HG03521 (cell line): ENCODE measurements around the gene GBP5.
A peak's percentile ranks its signal among the peaks of the same experiment; 100 is the strongest.

Source experiments
- ATAC-seq: cut with Tn5 transposase; IDR thresholded peaks from one replicate; pipeline ENCODE4 v1.9.1; 2021; ENCODE audit warnings: mild to moderate bottlenecking, moderate library complexity; ENCODE audit not compliant: unreplicated experiment

The GBP5 gene, protein sequence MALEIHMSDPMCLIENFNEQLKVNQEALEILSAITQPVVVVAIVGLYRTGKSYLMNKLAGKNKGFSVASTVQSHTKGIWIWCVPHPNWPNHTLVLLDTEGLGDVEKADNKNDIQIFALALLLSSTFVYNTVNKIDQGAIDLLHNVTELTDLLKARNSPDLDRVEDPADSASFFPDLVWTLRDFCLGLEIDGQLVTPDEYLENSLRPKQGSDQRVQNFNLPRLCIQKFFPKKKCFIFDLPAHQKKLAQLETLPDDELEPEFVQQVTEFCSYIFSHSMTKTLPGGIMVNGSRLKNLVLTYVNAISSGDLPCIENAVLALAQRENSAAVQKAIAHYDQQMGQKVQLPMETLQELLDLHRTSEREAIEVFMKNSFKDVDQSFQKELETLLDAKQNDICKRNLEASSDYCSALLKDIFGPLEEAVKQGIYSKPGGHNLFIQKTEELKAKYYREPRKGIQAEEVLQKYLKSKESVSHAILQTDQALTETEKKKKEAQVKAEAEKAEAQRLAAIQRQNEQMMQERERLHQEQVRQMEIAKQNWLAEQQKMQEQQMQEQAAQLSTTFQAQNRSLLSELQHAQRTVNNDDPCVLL

GRCh38 chr1:89272269-89273041, at the start of gene GBP5:
GBP5 (minus strand) TSS chr1:89272860; CDS start chr1:89269555, 3,305 bp downstream.
- ATAC-seq = peak; percentile 80

DNA sequence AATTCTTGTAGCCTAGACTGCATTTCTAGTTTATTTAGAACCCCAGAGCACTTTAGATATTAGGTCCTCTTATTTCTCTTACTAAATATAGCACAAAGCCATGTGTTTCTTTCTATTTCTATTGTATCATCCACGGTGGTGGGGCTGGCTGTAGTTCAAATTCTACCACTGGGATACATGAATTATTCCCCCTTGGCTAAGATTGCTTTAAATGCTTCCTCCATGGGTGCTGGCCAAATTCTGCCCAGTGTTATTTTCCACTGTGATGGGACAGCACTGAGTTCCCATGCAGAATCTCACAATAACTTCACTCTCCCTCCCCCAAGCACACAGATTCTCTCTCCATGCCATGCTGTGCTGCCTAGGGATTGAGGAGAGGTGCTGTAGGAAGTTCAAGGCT, 49.7 kb upstream of the GBP5 start:
- ATAC-seq = no peak

GRCh38 chr1:89312572-89312971, 39.9 kb upstream of the GBP5 start:
- ATAC-seq = no peak

DNA sequence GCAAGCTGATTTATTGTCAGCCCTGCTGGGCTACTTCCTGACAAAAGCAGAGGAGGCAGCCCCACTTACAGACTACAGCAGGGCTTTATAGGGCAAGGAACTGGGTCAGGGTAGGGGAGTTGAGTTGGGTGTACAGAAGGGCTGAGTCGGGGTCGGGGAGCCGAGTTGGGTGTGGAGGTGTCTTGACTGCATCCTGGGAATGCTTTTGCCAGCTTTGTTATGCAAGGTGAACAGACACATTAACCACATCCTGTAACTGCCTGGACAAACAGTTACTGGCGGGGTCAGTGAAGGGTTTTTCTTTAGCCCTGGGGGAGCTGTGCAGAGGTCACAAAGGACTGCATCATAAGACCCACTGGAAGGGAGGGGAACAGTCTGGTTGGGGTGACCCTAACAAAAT, 39.1 kb upstream of the GBP5 start:
- ATAC-seq = no peak

GRCh38 chr1:89310976-89311375, 38.3 kb upstream of the GBP5 start:
- ATAC-seq = no peak

DNA sequence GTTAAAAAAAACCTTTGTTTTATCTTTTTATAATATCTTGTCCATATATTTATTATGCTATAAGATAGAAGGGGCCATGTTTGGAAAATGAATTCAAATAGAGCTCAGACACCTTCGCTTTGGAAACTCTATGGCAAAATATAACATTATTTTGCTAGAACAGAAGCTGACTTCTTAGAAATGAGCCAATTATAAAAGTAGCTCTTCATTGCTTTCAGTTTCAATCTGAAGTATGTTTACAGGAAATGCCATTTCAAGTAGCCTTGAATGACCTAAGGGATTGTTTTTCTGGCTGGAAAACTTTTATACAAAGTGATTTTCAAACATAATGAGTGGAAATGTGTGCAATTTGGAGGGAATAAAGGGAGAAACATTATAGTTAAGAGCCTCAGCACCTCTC, 37.8 kb upstream of the GBP5 start:
- peak; percentile 70 for ATAC-seq

GRCh38 chr1:89309828-89310227, 37.2 kb upstream of the GBP5 start:
- no peak for ATAC-seq

GRCh38 chr1:89306273-89306672, 33.6 kb upstream of the GBP5 start:
- ATAC-seq = no peak

- no peak for ATAC-seq
Measured at GRCh38 chr1:89305493-89305892, 32.8 kb upstream of the GBP5 start.

DNA sequence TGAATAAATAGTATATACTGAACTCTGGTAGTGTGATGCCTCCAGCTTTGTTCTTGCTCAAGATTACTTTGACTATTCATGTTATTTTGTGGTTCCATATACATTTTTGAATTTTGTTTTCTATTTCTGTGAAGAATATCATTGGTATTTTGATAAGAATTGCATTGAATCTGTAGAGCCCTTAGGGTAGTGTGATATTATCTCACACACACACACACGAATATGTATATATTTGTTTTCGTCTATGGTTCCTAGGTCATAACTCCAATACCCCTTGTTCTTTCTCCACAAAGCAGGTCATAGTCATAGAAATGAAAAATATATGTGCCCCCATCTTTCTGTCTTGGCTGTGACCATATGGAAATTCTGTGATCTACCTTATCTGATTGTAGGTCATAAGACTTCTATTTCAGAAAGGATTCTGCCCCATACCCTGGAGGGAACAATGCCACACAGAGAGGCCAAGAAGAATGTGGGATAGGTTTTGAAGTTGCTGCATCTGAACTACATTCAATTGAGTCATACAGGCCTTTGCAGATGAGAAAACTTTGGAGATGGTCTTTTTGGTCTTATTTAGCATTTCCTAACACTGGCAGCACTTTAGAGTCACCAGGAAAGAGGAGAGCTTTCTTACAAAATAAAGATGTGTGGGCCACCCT, 32.0 kb upstream of the GBP5 start:
- no peak for ATAC-seq

- ATAC-seq = no peak
Measured at GRCh38 chr1:89302697-89303332, 30.2 kb upstream of the GBP5 start.

DNA sequence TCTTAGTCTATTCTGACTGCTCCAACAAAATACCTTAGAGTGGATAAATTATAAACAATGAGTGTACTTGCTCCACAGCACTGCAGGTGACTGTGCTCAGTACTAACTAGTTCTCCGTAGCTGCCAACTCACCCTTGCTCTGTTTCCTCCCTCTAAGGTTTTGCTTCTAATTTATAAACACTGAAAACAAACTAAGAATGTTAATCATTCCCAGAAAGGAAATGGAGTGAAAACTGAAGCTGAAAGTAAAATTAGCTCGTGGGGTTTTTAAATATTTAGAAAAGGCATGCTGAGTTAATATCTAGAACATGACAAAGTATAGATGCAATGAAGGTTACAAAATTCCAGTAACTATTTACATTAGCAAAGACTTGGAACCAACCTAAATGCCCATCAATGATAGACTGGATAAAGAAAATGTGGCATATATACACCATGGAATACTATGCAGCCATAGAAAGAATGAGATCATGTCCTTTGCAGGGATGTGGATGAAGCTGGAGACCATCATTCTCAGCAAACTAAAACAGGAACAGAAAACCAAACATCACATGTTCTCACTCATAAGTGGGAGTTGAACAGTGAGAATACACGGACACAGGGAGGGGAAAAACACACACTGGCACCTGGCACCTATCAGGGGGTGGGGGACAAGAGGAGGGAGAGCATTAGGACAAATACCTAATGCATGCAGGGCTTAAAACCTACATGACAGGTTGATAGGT, 27.2 kb upstream of the GBP5 start:
- peak; percentile 81 for ATAC-seq

GRCh38 chr1:89298461-89298860, 25.8 kb upstream of the GBP5 start:
- ATAC-seq = no peak

- ATAC-seq = no peak
Measured at GRCh38 chr1:89295187-89295586, 22.5 kb upstream of the GBP5 start.

DNA sequence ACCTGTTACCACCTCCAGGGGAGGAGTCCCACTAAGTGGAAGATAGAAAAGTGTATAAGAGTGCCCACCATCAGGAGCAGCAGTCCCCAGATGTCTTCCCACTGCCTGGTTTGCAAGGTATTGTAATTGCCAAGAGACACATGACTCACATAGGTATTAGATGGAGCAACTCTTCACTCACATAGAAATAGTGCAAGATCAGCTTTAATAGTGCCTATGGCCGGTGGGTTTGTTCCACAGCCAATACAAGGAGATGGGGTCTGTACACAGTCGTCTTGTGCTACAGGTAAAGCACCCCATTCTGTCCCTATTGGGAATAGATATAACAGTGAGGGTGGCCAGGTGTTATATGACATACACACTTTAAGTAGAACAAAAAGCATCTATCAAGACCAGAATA, 18.6 kb upstream of the GBP5 start:
- ATAC-seq = no peak

- ATAC-seq = no peak
Measured at GRCh38 chr1:89288051-89288340, 15.3 kb upstream of the GBP5 start.

DNA sequence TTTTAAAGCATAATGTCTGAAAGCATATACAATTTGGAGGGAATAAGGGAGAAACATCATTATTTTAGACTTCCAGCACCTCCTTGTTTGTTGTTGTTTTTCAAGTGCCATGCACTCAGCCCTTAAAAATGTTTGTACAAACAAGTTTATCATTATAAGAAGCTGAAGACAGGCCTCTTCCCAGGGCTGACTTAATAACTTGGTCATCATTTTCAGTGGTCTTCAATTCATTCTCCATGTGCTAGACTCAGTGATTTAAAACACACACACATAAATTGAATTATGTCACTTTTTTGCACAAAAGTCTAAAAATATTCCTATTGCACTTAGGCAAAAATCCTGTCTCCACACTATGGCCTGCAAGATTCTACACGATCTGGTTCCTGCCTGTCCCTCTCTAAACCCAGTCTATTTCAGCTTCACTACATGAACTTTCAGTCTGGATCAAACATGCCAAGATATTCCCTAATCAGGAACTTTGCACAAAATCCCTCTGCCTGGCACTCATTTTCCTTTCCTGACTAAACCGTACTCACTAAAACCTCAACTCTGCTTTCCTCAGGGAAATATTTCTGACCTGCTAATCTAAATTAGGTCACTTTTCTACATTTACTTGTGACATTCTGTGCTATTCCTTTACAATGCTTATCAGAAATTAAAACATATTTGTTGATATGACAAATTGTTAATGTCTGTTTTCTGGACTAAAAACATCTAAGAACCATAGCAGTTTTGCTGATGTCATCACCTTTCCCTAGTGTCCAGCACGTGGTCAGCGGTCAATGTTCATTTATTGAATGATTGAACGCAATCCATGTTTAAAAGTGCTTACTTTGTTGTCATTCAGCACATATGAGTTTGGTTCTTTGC, 14.8 kb upstream of the GBP5 start:
- ATAC-seq = peak; percentile 26

- ATAC-seq = peak; percentile 89
Measured at GRCh38 chr1:89286549-89287180, 14.0 kb upstream of the GBP5 start.
